ENCODE results near the gene STAU1.
"Not testable (repeated sequence)": the region's sequence is repeated elsewhere in the genome, so short reads cannot be mapped to it uniquely, and the experiment has no call there.

STAU1 gene, protein sequence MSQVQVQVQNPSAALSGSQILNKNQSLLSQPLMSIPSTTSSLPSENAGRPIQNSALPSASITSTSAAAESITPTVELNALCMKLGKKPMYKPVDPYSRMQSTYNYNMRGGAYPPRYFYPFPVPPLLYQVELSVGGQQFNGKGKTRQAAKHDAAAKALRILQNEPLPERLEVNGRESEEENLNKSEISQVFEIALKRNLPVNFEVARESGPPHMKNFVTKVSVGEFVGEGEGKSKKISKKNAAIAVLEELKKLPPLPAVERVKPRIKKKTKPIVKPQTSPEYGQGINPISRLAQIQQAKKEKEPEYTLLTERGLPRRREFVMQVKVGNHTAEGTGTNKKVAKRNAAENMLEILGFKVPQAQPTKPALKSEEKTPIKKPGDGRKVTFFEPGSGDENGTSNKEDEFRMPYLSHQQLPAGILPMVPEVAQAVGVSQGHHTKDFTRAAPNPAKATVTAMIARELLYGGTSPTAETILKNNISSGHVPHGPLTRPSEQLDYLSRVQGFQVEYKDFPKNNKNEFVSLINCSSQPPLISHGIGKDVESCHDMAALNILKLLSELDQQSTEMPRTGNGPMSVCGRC

DNA sequence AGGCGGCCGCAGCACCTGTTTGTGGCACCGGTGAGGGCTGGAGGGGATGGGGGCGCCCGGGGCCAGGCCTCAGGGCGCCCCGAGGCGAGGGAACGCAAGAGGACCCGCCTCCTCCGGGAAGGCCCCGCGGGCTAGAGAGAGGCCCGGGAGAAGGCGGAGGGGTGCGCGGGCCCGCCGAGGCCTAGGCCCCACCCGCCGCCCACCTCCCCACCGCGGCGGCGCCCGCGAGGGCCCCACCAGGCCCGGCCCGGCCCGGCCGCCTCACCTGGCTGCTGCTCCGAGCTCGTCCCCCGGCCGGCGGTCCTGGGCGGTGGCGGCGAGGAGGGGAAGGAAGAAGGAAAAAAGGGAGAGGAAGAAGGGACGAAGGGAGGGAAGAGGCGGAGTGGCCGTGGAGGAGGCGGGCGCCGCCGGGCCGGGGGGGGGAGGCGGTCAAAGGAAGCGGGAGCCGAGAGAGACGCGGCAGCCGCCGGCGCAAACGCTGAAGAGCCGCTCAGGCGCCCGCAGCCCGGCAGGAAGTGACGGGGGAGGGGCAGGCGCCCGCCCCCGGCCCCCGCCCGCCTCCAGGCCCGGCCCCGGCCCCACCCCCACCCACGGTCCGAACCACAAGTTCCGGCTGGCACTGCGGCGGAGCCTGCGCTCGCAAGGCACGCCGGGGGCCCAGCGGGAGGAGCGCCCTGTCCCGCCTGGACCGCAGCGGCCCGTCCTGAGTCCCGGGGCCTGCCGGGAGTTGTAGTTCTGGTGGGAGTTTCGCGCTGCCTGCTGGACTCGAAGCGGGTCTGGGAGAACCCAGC is at the start of gene STAU1:
TSS of gene STAU1 (minus strand) at position 484 of the 791 bp plus-strand sequence. CDS start 22,133 bp downstream, outside the sequence.
- peak; percentile 96 for DNase-seq

DNA sequence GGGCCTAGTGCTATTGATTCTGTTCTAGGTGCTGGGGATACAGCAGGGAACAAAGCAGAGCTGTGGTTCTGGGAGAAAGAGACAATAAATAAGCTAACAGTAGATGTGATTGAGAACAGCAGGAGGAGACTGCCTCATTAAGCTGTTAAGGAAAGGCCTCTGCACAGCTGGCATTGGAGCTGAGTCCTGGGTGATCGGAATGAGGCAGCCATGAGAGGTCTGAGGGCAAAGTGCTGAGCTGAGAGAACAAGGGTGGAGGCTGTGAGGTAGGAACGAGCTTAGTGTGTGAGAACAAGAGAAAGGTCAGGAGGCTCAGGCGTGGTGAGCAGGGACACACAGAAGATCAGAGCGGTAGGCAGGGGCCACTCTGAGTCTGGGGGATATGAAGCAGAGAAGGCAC is 49.4 kb upstream of the STAU1 start:
- no peak for DNase-seq

GRCh38 chr20:49236301-49236700 is 48.2 kb upstream of the STAU1 start:
- DNase-seq, result no peak

DNA sequence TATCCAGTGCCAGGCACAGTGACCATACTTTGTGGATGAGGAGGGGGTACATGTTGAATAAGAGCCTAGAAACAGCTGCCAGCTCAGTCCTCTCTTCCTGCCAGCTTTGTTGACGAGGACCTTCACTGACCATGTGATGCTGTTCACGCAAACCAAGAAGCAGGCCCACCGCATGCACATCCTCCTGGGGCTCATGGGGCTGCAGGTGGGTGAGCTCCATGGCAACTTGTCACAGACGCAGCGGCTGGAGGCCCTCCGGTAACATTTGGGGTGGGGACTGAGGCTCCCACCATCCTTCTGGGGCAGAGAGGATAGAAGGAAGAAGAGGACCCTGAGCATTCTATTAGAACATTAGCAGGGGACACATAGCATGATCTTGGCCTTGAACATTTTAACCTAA is 46.7 kb upstream of the STAU1 start:
- DNase-seq, result no peak

DNA sequence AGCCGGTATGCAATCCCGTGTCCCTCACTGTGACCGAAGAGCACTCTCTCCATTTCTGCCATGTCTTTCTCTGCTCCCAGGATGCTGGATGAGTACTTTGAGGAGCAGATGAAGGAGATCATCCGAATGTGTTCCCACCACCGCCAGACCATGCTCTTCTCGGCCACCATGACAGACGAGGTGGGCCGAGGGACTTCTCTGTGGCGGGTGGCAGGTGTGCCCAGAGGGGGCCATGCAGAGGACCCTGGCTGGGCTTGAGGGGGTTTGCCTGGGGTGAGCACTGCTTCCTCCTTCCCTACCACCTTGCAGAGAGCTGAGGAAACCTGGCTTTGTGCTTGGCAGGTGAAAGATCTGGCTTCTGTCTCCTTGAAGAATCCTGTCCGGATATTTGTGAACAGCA is 45.1 kb upstream of the STAU1 start:
- no peak for DNase-seq

DNA sequence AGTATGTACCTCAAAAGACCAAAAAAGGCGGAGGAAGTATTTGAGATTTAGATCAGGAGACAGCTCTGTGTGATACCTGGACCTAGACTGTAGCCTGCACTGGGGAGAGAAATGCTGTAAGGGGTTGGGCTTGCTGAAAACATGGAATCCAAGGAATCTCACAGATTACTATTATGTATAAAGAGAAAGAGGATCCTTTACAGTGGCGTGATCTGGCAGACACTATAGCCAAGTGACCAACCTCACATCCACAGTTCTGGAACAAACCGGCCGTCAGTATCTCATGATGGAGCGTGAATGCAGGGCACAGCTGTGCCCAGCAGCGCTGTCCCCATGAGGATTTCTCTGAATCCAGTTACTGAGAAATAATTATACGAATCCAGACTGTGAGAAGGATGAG is 43.3 kb upstream of the STAU1 start:
- DNase-seq, result no peak

DNA sequence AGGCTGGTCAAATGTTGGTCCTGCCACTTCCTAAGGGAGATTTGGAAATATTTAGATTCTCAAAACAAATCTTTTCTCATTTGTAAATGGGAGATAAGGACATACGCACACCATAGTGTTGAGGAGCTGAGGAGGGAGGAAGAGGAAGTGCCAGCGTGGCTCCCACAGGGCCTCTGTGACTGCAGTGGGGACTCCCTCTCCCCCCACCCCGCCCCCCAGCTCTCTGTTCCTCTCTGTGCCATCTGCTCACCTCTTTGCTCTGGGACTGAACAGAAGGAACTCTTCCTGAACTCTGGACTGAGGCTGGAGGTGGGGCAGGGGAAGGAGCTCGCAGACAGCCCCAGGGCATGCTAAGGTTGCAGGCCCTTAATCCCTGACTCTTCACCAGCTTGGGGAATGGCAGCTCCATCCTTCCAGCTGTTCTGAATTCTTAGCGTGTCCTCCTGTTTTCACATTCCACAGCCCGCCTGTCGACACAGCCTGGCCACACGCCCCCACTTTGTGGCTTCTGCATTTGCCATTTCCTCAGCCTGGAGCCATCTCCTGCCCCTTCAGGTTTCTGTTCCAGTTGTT is 42.5 kb upstream of the STAU1 start:
- DNase-seq, result no peak

DNA sequence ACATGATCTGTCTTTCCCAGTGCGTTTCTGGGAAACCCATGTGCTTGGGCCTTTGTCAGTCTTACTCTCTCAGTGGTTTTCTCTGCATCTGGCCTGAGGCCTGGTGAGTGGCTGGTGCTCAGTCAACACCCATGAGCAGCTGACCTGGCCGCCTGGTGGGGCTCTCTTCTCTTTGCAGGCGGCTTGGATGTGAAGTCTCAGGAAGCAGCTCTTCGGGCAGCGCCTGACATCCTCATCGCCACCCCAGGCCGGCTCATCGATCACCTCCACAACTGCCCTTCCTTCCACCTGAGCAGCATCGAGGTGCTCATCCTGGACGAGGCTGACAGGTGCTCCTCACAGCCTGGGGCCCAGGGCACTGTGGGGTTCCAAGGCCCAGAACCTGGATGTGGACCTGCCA is 41.9 kb upstream of the STAU1 start:
- DNase-seq, result no peak

GRCh38 chr20:49229381-49229780 is 41.2 kb upstream of the STAU1 start:
- DNase-seq, result no peak

DNA sequence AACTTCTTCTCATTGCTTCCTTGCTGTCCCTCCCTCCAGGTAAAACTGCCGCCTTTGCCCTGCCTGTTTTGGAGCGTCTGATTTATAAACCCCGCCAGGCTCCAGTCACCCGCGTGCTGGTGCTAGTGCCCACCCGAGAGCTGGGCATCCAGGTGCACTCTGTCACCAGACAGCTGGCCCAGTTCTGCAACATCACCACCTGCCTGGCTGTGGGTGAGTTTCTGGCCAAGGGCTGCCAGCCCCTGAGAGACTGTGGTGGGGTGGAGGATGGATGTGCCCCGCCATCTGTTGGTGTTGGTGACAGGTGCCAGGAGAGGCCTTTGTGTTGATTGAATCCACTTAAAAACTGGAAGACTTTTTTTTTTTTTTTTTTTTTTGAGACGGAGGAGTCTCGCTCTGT is 40.5 kb upstream of the STAU1 start:
- no peak for DNase-seq

GRCh38 chr20:49225896-49226295 is 37.8 kb upstream of the STAU1 start:
- no peak for DNase-seq

GRCh38 chr20:49219924-49220831 is 32.0 kb upstream of the STAU1 start:
- no peak for DNase-seq

DNA sequence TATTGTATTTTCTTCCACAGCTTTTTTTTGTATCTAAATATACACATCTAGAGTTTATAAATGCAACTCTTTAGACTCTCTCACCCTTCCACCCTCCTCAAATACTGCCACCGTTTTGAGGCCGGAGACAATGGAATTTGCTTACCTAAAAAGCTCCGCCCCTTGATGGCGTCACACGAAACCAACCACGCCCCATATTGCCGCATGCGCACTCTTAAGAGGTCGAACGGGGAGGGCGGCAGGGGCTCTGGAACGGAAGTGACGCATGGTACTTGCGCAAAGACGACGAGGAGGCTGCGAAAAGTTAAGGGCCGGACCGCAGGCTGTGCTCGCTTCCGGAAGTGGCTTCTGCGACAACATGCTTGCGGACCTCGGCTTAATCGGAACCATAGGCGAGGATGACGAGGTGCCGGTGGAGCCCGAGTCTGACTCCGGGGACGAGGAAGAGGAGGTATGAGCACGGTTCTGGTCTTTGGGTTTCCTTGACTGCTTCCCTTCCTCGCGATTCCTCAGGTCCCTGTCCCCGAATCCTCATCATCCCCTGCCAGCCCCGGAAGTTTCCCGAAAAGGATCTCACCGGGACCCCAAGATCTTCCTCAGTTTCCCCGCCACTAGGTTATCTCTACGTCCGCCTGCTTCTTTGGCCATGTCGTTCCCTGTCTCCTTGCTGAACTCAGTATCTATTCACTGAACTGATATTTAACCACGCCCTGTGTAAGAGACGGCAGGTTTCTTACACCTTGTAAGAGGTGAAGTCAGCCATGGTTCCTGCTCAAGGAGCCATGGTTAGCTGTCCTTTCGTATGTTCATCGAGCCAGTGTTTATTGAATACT is 31.2 kb upstream of the STAU1 start, which contains the start of gene DDX27:
TSS of gene DDX27 (plus strand) at position 326 of the 833 bp plus-strand sequence. CDS start at position 359, 33 bp downstream.
- peak; percentile 99 for DNase-seq

DNA sequence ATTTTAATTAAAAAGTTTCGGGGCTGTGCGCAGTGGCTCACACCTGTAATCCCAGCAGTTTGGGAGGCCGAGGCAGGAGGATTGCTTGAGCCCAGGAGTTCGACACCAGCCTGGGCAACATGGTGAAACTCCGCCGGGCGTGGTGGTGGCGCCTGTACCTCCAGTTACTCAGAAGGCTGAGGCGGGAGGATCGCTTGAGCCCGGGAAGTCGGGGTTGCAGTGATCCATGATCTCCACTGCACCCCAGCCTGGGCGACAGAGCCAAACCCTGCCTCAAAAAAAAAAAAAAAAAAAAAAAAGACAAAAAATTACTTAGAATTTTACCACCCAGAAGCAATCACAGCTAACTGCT is 30.6 kb upstream of the STAU1 start:
- DNase-seq, result not testable (repeated sequence)

- peak; percentile 86 for DNase-seq
Measured at GRCh38 chr20:49216991-49217578, 29.0 kb upstream of the STAU1 start.

DNA sequence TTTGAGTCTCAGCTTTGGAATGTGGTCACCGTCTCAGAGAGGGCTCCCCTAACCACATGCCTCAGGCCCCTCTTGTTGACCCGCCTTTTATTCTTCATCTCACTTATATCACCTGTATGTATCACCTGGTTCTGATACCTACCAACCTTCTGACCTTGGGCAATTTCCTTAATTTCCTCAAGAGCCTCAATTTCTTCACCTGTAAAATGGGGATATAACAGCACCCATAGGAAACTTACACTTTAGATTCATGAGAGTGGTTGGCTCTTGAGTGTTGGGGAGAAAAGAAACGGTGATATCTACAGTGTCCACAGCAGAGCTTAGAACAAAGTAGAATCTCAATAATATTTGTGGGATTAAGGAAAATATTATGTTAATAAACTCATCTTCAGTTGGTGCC is 27.1 kb upstream of the STAU1 start:
- DNase-seq, result no peak

GRCh38 chr20:49214571-49214970 is 26.4 kb upstream of the STAU1 start:
- no peak for DNase-seq

- no peak for DNase-seq
Measured at GRCh38 chr20:49210757-49211110, 22.6 kb upstream of the STAU1 start.

DNA sequence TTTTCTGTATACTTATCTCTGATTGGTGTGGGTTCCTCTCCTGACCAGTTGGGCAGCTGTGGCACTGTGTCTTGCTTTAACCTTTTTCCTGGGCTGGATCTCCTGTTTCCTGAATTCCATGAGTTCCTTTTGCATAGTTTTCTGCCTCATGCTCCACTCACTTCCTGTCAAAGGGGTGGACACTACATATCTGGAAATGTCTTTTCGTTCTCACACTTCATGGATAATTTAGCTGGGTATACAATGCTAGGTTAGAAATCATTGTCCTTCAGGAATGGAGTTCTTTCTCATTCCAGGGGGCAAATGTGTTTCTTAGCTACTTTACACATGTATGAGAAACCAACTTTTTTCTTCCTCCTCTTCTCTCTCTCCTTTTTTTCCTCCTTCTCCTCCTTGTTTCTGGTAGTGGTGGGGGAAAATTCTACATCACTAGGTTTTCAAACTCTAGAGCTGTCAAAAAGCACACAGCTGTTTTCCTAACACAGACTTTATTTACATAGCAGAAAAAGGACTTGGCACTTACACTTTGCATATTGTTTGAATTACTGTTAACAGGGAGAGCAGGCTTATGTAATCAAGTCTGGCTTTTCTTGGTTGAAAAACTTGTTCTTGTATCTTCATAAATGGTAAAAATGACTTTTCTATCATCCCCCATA is 22.1 kb upstream of the STAU1 start:
- DNase-seq, result no peak

- DNase-seq, result no peak
Measured at GRCh38 chr20:49207076-49207475, 18.9 kb upstream of the STAU1 start.

DNA sequence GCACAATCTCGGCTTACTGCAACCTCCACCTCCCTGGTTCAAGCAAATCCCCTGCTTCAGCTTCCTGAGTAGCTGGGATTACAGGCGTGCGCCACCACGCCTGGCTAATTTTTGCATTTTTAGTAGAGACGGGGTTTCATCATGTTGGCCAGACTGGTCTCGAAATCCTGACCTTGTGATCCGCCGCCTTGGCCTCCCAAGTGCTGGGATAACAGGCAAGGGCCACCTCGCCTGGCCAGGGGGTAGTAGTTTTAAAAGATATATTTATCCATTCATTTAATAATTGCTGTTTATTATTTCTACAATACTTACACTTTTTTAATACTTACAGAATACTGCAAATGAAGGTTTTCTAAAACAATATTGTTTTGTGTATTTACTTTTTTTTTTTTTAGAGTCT is 15.6 kb upstream of the STAU1 start:
- DNase-seq, result no peak

Measured in fibroblast of skin of right quadriceps (primary cell).